Measurements from ENCODE around the gene FPGS. TPM values are rescaled to one million over a fixed set of nuclear protein-coding genes. Genes with fewer than 3 reads are reported as not detected.

Gene FPGS
- total and polyA plus RNA-seq, 2 of the 4 experiments (the other 2 are of a cell fraction) = 43.9 to 75.7 TPM

DNA sequence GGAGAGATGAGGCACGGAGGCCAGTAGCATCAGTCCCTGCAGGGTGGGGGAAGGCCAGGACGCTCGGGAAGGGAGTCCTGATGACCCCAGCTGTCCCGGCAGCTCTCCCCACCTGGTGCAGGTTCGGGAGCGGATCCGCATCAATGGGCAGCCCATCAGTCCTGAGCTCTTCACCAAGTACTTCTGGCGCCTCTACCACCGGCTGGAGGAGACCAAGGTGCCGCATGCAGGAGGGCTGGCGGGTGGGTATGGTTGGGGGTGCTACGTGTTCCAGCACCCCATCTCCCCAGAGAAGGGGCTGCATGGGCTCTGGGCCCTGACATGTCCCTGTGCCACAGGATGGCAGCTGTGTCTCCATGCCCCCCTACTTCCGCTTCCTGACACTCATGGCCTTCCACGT, 4.2 kb downstream of the FPGS start:
- no peak overlapping the region for H2BK5ac ChIP-seq (ENCODE audit: low read depth, low read length, poor library complexity, severe bottlenecking)
- no peak overlapping the region for H4K91ac ChIP-seq (ENCODE audit: insufficient read depth, low read depth, low read length)
- H2BK120ac ChIP-seq (ENCODE audit: low read depth, low read length) = no peak overlapping the region
- H2AK5ac ChIP-seq (ENCODE audit: low read depth, low read length) = no peak overlapping the region
- H3K4ac ChIP-seq (ENCODE audit: low read depth, low read length) = no peak overlapping the region
- intact Hi-C loops (cut with micrococcal nuclease) = no loop called here
- H4K5ac ChIP-seq (ENCODE audit: low read depth, low read length) = no peak overlapping the region
- in situ Hi-C loops (cut with MboI; ENCODE audit: low sequenced_read_pairs) = no loop called here
- no peak overlapping the region for H3K27ac ChIP-seq (ENCODE audit: insufficient read depth, low read length)
- no peak overlapping the region for H2AK9ac ChIP-seq (replicated peaks; ENCODE audit: low read depth, low read length, poor library complexity)
- H3K18ac ChIP-seq (ENCODE audit: low read depth, low read length) = no peak overlapping the region
- H3K9me1 ChIP-seq (ENCODE audit: insufficient read depth, low read length) = peaks cover 11% of the 10 kb centered on the region; the same call in 1 of the 2 replicates
- no peak overlapping the region for H3K4me2 ChIP-seq (ENCODE audit: low read depth, low read length)
- peaks cover 44% of the 10 kb centered on the region for H3K36me3 ChIP-seq (ENCODE audit: control insufficient read depth, insufficient read depth, low read length)
- H3K9me3 ChIP-seq (ENCODE audit: control insufficient read depth, insufficient read depth, low read length) = no peaks in the 10 kb centered on the region
- H3K79me1 ChIP-seq (ENCODE audit: low read depth in 1 of 2, low read length in 2 of 2) = peaks cover 36 to 65% of the 10 kb centered on the region in 2 experiments
- BruUV-seq (replicated peaks) = no TSS peak
- ChIA-PET CTCF (no interaction called here), POLR2A (ENCODE audit: unreplicated experiment) (no interaction called here)
- dilution Hi-C loops (cut with HindIII; ENCODE audit: low sequenced_read_pairs, unreplicated experiment) = no loop called here
- no peaks in the 10 kb centered on the region for H3K27me3 ChIP-seq (ENCODE audit: control insufficient read depth, insufficient read depth, low read length)
- no peak overlapping the region for H3K14ac ChIP-seq (replicated peaks; ENCODE audit: low read depth, low read length)
- no peak for ATAC-seq (ENCODE audit: low read depth)
- no peak overlapping the region for H3K23ac ChIP-seq (ENCODE audit: low read depth, low read length)
- no peak overlapping the region for H4K8ac ChIP-seq (ENCODE audit: low read depth in 2 of 2, low read length in 2 of 2)
- no peak for TF ChIP-seq CEBPB (IDR thresholded peaks at IDR 0.05; ENCODE audit: low read depth, low read length)
- H2BK20ac ChIP-seq (ENCODE audit: low read depth, low read length) = no peak overlapping the region
- H2BK15ac ChIP-seq (ENCODE audit: low read depth, low read length) = no peak overlapping the region
- no peak for DNase-seq
- H2AFZ ChIP-seq (replicated peaks; ENCODE audit: low read length, poor library complexity) = no peak overlapping the region
- H3K9ac ChIP-seq (ENCODE audit: low read depth, low read length) = no peak overlapping the region
- H3K4me1 ChIP-seq (ENCODE audit: control insufficient read depth, insufficient read depth, low read length) = peaks cover 15% of the 10 kb centered on the region
- H4K20me1 ChIP-seq (ENCODE audit: insufficient read depth, low read length) = peaks cover 8% of the 10 kb centered on the region
- 100% methylated on average over 6 of the region's 14 CpGs; no CpG with 5 or more reads in 1 of the 2 experiments for WGBS, 2 experiments (ENCODE audit: extremely low coverage in 2 of 2, insufficient read length in 1 of 2)
- no peak overlapping the region for H3K4me3 ChIP-seq (ENCODE audit: insufficient read depth, low read depth, low read length)
- H3K56ac ChIP-seq (ENCODE audit: extremely low read depth, insufficient read depth, low read length) = no peak overlapping the region
